ENCODE results near the gene CLASRP.

Gene CLASRP

DNA sequence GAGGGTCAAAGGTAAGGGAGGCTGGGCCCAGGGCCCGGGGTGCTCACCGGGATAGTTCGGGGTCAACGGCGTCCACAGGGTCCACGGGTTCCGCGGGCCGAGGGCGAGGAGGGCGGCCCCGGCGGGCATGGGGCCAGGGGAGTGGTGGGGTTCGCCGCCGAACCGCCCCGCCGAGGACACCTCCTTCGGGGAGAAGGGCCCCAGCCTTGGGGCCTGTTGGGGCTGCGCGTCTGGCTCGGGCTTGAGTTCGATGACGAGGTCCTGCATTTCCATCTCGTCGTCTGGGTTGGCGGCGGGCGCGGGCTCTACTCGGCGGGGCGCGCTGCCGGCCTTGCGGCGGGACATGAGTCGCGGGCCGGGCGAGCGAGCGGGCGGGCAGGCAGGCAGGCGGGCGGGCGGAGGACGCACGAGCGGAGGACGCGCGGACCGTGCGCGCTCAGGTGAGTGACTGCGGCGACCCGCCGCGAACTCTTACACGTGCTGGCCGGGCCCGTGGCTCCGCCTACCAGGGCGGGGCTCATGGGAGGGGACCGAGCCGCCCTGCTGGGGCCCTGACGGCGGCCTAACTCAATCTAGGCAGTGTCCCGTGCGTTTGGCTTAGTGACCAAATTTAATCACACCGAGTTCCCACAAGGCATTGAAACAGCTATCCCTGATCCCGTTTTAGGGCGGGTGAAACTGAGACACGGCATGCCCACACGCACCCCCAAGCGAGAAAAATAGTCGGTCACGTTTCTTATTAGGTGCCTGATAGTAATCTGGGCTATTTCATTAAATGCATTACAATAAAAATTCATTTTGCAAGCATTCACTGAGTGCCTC, 37.4 kb downstream of the CLASRP start, which contains the start of gene ZNF296:
ZNF296 (minus strand) TSS at position 450 of the 822 bp plus-strand sequence; CDS start at position 345, 105 bp downstream.
- no peak for DNase-seq (ENCODE audit: low read depth, low spot score)
- no peak within 1 kb of the TSS for H3K4me3 ChIP-seq (ENCODE audit: low read length)

DNA sequence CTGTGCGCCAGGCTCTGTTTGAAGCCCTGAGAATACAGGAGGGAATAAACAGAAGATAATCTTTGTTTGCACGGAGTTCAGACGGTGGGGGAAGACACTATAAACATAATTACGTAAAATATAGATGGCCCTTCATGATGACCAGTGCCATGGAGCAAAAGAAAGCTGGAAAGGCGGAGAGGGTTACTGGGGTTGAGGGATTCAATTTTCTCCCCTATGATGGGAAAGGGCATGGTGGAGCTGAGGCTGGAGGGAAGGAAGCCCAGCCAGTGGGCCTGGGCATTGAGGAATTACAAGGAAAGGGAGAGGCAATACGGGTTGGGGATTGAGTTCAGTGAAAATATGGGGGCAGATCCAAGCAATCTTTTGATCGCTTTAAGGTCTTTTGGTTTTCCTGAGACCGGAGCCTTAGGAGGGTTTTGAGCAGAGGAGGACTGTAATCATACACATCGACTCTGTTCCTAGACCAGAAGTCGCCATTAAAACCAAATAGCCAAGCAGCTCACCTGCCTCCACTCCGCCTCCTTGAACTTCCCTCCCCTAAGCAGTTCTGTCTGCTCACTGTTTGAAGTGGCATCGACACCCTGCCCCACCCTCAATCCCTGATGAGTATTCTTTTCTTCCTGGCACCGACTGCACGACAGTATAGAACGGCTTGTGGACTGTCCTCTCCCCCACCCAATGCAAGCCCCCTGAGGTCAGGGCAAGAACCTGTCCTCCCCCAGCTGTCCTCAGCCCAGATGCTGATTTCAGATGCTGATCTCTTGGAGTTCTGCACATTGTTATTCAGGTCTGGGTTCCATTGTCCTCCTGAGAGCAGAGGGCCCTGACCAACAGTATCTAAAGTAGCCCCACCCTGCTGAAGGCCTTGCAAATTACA, 38.2 kb downstream of the CLASRP start:
- no peak overlapping the region for H3K4me3 ChIP-seq (ENCODE audit: low read length)
- DNase-seq (ENCODE audit: low read depth, low spot score): no peak

DNA sequence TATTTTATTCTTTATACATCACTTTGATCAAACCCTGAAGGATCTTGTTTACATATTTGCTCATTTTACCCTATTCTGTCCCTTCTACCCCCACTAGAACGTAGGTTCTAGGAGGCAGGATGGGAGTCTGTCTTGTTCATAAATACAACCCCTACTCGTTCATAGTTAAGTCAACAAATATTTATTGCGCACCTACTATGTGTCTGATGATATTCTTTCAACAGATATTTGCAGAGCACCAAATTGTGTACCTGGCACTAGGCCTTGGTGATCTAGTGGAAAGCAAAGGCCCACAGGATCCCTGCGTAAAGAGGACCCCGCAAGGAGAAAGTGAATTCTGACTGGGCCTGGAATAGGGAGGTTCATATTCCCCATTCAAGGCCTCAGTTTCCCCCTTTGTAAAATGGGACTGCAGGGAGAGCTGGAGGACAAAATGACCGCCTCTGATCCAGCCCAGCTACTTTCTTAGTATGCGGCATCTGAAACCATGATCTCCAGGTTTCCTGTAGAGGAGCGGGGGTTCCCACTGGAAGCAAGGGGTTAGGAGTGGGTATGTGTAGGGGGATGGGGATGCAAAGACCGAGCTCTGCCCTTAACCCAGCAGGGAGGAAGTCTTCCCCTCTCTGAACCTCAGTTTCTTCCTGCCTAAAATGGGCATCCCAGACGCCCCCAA, 39.7 kb downstream of the CLASRP start:
- DNase-seq (ENCODE audit: low read depth, low spot score): no peak
- H3K4me3 ChIP-seq (ENCODE audit: low read length): peak overlapping the region; percentile 98

DNA sequence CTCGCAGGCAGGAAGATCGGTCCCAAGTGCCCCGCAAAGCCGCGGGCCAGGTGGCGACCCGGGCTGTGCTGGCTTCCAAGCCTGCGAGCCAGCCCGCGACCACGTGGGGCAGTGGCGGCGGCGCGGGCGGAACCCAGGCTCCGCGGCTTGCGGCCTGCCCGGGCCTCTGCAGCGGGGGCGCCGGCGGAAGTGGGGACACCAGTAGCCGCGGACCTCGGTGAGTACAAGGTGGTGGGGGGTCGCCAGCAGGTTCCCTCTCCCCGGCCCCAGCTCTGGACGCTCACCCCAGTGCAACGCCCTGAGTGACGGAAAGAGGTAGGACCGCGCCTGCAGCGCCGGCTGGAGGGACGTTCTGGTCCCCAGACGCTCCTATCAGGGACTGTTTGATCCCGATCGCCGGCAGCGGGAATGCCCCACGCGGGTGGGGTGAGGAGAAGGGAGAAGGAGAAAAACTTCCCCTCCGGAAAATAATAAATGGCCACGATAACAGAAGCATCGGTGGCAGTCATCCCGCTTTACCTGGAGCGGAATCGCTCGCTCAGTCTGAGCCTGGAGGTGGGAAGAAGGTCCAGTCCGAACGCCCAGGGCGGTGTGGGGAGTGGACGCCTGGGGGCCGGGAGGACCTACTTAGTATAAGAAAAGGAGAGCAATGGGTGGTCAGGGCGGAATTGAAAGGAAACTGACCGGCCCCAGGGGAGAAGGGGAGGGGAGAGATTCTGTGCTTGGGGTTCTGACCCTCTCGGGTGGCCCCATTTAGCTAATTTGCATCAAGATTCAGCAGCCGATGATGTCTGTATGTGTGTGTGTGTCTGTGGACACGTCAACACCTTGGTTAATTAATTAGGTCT, 40.4 kb downstream of the CLASRP start, which contains the start of gene GEMIN7:
GEMIN7 (plus strand) TSS at position 198 of the 848 bp plus-strand sequence. CDS start 10,855 bp downstream, outside the sequence.
- peak within 1 kb of the TSS; percentile 98 for H3K4me3 ChIP-seq (ENCODE audit: low read length)
- DNase-seq (ENCODE audit: low read depth, low spot score): peak; percentile 52

DNA sequence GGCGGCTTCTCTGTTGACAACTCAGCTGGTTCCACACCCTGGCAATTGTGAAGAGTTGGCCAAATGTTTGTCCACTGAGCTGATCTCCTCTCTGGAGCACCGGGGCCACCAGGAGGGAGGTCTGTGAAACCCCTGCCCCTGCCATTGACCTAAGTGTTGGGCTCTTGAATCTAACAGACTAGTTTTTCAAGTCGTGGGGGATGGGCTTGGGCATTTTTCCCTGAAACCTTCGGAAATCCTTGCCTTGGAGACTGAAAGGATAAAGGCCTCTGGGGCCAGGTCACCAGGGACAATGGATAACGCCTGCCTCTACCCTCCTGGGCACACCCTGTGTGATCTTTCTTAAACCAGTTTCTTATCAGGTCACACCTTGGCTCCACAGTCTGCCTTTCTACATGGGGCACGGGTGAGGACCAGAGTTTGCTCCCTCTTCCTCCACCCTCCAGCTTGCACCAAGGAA, 41.1 kb downstream of the CLASRP start:
- peak overlapping the region; percentile 98 for H3K4me3 ChIP-seq (ENCODE audit: low read length)
- DNase-seq (ENCODE audit: low read depth, low spot score): no peak

DNA sequence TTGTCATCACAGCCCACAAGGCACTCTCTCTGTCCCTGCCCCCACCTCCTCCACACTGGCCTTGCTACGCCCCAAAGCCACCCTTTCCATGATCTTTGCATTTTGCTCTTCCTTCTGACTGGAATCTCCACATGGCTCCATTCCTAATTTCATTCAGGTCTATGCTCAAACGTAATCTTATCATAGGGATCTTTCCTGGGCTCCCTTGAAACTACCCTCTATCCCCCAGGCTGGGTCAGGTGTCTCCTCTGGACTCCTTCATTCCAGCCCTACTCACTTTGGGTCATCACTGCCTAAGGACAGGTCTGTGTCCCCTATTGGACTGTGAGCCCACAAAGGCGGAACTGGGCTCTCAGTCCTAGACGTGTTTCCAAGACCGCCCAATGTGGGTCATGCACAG, 43.3 kb downstream of the CLASRP start:
- DNase-seq (ENCODE audit: low read depth, low spot score): no peak
- no peak overlapping the region for H3K4me3 ChIP-seq (ENCODE audit: low read length)

DNA sequence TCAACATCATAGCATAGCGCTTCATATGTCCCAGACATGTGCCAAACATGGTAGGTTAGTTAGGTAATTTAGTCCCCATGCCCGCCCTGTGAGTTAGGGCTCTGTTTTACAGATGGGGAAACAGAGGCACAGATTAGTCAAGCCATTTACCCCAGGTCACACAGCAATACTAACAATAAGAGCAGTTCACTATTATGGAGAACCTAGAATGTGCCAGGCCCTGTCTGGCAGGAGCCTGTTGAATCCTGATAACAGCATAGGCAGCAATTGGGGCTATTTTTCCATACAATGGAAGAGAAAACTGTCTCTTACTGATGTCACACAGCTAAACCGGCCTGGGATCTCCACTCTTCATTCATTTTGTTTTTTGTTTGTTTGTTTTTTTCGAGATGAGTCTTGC, 47.6 kb downstream of the CLASRP start:
- no peak overlapping the region for H3K4me3 ChIP-seq (ENCODE audit: low read length)
- DNase-seq (ENCODE audit: low read depth, low spot score): no peak

DNA sequence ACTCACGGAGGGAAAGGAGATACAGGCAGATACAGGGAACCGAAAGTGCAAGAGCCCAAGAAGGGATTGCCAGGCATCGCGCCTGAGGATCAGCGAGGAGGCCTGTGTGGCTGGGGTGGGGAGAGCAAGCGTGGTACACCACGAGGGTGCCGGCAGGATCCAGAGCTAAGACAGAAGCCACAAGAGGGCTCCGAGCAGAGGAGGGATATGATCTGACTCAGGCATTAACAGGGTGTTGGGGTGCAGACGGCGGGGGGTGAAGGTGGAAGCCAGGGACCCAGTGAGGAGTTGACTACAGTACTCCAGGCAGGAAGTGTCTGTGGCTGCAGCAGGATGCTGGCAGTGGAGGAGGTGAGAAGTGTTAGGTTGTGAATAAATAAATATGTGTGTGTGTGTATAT, 48.7 kb downstream of the CLASRP start:
- peak; percentile 51 for DNase-seq (ENCODE audit: low read depth, low spot score)
- H3K4me3 ChIP-seq (ENCODE audit: low read length): no peak overlapping the region

DNA sequence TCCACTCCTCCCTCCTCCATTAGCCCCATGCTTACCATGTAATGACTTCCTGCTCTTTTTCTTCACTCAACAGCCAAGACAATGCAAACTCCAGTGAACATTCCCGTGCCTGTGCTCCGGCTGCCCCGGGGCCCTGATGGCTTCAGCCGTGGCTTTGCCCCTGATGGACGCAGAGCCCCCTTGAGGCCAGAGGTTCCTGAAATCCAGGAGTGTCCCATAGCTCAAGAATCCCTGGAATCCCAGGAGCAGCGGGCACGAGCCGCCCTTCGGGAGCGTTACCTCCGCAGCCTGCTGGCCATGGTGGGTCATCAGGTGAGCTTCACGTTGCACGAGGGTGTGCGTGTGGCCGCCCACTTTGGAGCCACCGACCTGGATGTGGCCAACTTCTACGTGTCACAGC, 51.2 kb downstream of the CLASRP start:
- DNase-seq (ENCODE audit: low read depth, low spot score): no peak

DNA sequence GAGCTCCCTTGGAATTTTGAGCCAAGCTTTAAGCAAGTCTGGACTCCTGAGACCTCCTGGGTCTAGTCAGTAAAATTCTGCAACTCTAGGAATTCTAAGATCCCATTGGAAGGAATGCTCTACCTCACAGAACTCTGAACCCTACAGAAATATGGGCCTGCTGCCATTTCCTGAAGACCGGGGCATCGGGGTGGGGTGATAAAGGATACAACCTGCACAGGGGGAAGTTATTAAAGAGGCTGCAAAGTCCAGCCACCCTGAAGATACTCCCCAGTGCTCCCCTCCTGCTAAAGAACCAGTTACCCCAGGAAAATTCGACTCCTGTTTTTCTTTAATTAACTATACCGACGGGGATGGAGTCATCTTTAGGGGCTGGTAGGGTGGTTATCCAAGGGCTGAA, 51.8 kb downstream of the CLASRP start:
- no peak overlapping the region for H3K4me3 ChIP-seq (ENCODE audit: low read length)
- no peak for DNase-seq (ENCODE audit: low read depth, low spot score)

More for the DNA sequence above, 51.2 kb downstream of the CLASRP start:
- no peak overlapping the region for H3K4me3 ChIP-seq (ENCODE audit: low read length)

DNA sequence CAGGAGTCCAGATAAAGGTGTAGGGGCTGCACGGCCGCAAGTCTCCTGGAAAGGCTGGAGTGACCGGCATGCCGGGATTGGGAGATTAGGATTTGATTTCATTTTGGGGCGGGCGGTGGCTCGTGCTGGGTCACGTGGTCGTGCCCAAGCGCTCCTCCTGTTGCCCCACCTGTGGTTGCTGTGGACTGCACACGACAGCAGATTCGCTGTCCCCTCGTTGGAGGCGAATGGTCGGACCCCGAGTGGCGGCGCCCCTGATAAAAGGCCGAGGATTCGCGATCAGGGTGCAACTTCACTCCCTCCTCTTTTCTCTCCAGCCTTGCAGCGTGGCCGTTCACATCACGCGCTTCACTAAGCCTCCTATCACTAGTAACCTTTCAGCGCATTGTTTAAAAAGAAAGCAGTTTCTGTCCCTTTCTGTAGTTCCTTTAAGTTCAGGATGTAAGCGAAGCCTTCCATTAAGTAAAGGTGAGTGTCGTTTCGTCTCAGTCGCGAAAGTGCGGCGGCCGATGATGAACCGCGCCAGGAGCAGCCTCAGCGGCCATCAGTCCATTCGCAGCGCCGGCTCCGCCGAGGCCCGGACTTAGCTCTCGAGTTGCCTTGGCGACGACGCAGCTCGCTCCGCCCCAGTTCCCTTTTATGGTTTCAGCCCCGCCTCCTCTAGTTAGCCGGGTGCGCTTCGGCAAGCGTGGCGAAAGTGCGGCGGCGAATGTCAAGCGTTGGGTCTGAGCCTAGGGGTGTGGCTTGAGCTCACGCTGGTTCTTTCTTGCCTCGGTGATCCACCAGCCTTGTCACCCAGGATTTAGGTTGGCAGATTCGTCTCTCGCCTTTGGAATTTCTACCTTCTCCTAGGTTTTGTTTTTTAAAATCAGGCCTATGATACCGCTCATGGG, 52.4 kb downstream of the CLASRP start:
- peak overlapping the region; percentile 88 for H3K4me3 ChIP-seq (ENCODE audit: low read length)
- DNase-seq (ENCODE audit: low read depth, low spot score): peak; percentile 82

DNA sequence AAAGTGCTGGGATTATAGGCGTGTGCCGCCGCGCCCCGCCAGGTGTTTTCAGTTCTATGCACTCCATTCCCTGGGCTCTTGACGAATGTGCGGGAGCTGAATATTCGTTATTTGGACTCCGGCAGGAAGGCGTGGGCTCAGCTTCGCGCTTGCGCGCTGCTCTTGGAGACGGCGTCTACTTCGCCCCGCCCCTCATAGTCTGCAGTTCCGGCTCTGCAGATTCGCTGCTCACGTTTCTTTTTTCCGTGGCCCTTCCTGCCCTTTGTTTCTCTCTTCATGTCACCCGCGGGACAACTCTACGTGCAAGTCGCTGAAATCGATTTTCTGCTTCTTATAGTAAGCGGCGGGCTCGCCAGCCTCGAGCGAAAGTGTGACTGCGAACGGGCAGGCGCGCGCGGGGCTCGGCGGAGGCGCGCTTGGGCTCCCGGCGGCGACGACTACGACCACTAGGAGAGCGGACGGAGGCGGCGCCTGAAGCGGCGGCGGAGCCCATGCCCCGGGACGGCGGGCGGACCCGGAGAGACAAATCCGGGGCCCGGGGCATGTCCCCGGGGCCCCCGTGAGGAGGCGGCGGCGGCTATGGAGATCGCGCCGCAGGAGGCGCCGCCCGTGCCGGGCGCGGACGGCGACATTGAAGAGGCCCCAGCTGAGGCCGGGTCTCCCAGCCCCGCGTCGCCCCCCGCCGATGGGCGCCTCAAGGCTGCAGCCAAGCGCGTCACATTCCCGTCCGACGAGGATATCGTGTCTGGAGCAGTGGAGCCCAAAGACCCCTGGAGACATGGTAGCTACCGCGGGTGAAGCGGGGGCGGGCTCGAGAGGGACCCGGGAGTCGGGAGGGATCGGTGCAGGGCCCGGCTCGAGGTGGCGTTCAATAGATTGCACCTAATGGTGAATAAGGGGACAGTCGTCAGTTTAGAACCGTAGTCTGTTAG, 54.2 kb downstream of the CLASRP start, which contains the start of gene PPP1R37:
PPP1R37 (plus strand) TSS at position 433 of the 932 bp plus-strand sequence; CDS start at position 580, 147 bp downstream.
- DNase-seq (ENCODE audit: low read depth, low spot score): peak; percentile 95
- H3K4me3 ChIP-seq (ENCODE audit: low read length): peak within 1 kb of the TSS; percentile 88

DNA sequence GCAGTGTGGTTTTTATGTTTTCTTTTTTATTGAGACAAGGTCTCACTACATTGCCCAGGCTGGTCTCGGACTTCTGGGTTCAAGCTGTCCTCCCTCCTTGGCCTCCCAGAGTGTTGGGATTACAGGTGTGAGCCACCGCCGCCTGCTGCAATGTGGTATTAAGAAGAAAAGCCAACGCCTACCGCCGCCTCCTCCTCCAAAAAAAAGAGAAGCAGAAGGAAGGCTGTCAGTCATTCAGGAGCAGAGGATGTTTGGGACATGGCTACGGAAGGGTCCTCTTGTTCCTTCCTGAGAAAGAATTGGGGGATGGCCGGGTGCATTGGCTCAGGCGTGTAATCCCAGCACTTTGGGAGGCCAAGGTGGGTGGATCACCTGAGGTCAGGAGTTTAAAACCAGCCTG, 55.3 kb downstream of the CLASRP start:
- no peak for DNase-seq (ENCODE audit: low read depth, low spot score)
- peak overlapping the region; percentile 88 for H3K4me3 ChIP-seq (ENCODE audit: low read length)

DNA sequence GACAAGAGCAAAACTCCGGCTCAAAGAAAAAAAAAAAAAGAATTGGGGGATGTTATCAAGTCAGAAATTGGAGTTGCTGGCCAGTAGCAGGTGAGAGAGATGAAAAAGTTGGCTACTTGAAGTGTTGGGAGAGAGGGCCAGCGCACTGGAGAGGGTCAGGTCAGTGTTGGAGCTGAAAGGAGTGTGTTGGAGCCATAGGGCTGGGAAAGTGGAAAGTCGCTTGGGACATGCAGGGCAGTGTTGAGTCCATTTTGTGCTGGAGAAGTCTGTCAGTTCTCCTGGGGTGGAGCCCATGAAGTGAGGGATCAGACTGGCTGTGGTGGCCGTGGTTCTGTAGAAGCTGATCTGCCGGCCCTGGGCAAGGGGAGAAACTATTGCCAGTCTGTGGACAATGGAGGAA, 55.9 kb downstream of the CLASRP start:
- H3K4me3 ChIP-seq (ENCODE audit: low read length): peak overlapping the region; percentile 88; the same call in 1 of the 2 replicates
- no peak for DNase-seq (ENCODE audit: low read depth, low spot score)

DNA sequence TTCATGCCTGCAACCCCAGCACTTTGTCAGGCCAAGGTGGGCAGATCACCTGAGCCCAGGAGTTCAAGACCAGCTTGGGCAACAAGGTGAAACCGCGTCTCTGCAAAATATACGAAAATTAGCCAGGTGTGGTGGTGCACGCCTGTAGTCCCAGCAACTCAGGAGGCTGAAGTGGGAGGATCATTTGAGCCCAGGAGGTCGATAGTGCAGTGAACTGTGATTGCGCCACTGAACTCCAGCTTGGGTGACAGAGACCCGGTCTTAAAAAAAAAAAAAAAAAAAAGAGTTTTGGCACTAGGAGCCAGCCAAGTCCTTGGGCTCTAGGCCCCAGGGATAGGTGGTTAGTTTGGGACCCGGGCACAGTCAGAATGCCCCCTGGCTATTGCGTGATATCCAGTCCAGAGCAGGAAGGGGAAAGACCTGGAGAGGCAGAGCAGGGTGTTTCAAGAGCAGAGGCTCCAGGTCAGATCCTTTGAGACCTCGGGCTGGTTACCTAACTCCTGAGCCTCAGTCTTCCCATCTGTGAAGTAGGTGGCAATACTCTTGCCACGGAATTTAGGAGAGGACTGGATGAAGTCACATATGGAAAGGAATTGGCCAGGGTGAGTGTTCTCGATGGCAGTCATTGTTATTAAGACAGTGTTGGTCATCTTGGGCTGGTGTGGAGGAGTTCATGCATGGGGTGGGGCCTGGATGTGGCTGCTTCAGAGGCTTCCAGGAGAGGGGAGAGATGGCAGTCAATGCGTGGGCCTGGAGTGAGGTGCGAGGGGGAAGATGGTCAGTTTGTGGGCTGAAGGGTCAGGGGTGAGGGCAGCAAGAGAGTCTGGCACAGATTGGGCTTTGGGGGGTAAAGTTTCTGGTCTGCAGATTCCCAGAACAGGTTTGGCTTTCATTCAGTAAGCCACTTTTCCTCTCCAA, 56.9 kb downstream of the CLASRP start:
- H3K4me3 ChIP-seq (ENCODE audit: low read length): no peak overlapping the region
- no peak for DNase-seq (ENCODE audit: low read depth, low spot score)
